NCI-H82 treated with DMSO at 0.1 percent for 48 hours (cell line): Measurements from ENCODE around the gene CDSN.

Experiments used
- DNase-seq: peaks from one replicate; lab custom pipeline; 2025; ENCODE audit not compliant: unreplicated experiment; lab: John Stamatoyannopoulos, UW

The CDSN gene

DNA sequence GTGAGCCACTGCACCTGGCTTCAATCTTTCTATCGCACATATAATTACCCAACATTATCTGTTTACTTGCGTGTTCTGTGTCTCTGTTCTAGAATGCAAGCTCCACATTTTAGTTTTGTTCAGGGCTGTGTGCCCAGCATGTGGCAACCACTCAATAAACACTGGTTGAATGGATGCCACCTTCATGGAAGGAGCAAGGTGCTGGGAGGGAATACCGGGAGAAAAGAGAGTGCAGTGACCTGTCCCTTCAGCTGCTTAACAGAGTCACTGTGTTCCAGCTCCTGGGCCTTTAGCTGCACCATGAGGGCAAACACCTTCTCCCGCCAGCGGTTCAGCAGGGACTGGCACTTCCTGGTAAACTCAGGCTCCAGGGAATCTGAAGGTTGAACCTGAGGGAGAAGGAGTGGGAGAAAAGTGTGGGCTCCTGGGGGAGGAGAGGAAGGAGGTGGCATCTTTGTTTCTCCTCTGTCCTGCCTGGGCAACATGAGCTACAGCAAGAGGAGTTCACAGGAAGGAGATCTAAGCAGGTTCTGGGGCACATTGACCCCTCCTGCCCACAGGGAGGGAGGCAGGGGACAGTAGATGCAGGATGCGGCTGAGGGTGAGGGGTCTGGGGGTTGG, 29.7 kb upstream of the CDSN start:
- no peak for DNase-seq

DNA sequence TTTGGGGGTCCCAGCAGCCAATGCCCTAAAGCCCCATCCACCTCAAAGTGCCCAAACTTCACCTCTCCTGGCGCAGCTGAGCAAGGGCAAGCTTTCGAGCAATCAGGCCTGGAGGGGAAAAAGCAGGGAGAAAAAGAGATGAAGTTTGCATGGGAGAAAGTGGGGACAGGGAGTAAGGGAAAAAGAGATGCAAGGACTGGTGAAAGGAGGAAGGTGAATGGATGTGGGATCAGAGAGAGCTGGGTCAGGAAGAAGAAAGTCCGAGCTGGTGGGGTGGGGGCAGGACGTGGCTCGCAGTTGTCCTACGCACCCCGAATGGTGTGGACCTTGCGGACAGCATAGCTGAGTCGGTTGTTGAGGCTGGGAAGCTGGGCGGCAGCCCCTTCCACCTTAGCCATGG, 25.1 kb upstream of the CDSN start:
- DNase-seq, result no peak

DNA sequence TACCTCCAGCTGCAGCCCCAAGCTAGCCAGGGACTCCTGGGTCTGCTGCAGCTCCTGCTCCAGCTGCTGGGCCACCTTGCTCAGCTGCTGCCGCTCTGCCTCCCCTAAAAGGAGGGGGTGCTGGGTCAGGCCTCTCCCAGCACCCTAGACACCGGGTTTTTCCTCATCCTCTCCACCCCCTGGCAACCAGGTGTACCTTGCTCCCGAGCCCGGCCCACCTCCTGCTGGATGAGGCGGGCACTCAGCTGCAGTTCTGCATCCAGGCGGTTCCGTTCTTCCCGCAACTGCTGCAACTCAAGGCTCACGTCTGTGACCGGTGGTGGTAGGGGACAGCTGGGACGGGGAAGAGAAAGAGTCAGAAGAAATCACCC, 24.7 kb upstream of the CDSN start:
- DNase-seq, result no peak

DNA sequence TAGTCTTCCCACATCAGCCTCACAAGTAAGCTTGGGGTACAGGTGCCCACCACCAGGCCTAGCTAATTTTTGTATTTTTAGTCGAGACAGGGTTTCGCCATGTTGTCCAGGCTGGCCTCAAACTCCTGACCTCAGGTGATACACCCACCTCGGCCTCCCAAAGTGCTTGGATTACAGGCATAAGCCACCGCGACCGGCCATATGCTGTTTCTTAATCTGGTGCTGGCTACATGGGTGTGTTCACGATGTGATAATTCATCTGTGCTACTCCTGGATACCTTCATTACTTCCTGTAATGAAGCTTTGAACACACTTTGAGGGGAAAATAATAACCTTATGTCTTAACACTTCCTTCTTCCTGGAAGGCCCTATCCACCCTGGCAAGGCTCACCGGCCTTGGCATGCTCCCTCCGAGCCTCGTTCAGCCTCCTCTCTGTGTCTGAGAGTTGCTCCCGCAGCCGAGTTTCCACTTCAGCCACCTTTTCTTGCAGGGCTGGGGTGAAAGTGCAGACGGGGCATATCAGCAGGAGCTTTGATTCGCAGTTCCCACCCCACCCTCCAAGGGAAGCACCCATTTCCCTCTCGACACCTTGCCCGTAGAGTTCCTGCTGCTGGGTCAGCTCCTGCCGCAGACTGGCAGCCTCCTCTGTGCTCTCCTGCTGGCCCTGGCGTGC, 24.2 kb upstream of the CDSN start:
- DNase-seq, result no peak

DNA sequence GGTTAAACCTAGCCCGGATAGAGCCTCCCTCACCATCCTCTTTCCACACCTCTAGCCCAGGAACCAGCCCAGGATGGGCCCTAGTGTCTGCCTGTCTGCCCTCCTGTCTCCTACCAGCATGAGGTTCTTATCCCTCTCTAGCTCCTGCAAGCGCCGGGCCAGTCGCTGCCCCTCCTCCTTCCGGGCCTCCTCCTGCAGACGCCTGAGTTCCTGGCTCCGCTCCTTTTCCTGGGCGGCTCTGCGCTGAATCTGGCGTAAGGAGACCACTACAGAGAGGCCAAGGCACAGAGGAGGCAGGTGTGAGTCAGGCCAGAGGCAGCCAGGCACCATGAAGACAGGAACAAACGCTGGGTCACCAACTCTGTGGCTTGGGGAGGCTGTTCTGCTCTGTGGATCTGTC, 22.9 kb upstream of the CDSN start:
- DNase-seq, result no peak

DNA sequence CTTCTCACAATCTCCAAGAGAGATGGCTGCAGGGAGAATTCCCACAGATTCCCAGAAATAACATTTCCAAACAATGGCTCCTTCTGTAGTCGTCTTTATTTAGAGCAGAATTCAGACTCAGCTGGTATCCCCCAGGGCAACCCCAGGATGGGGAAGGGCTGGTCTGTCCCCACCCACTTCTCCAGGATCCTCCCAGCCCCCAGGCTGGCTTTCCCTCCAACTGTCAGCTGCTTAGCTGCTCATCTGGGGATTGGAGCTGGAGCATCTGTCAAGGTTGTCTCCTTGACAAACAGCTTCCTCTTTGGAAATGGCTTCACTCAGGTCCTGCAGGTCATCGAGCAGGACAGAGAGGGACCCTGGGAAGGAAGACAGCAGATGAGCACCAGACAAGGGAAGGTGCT, 22.1 kb upstream of the CDSN start:
- DNase-seq, result peak; percentile 46

DNA sequence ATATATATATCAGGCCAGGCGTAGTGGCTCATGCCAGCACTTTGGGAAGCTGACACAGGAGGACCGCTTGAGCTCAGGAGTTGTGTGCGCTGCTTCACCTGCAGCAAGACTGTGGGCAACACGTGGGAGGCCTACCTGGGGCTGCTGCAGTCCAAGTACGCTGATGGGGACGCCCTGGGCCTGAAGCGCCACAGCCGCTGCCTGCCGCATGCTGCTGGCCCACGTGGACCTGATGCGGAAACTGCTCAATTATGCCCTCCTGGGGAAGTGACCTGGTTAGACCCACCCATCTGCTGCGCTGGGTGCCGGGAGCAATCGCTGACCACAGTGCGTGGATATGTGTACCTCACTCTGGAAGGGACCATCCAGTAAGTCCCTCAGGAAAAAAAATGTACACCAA, 20.4 kb upstream of the CDSN start:
- DNase-seq, result no peak

DNA sequence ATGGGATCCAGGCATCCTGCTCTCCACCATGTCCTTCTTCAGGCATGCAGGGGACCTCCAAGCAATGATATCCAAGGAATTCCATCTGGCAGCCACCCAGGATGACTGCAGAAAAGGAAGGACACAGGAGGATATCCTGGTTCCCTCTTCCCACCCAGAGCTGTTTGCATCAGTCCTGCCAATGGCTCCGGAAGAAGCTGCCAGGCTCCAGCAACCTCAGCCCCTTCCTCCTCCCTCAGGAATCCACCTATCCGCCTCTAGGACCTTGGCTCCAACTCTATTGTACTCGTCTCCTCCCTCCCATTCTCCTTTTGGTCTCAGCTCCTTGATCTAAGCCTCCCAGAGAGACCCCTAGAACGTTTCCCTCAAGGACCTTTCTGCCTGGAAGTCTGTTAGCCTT, 19.4 kb upstream of the CDSN start:
- no peak for DNase-seq

DNA sequence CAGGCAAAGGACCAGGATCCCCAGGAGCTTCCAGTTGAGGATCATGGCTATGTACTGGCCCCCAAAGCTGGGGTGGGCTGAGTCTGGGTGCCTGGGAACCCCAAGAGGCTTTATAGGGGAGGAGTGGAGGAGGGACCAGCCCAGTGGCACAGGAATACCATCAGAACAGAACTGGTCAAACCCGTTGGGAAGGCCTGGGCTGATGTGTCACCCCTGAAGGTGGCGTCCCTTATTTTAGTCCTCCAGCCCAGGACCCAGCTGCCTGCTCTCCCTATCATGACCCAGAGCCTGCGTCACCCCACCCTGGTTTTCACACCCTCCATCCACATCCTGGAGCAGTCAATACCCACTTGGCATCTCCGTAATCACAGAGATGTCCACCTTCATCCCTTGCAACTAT, 18.7 kb upstream of the CDSN start, which contains the start of gene PSORS1C2:
PSORS1C2 (minus strand) TSS at position 85 of the 400 bp plus-strand sequence; CDS start at position 45, 40 bp downstream.
- DNase-seq, result no peak

DNA sequence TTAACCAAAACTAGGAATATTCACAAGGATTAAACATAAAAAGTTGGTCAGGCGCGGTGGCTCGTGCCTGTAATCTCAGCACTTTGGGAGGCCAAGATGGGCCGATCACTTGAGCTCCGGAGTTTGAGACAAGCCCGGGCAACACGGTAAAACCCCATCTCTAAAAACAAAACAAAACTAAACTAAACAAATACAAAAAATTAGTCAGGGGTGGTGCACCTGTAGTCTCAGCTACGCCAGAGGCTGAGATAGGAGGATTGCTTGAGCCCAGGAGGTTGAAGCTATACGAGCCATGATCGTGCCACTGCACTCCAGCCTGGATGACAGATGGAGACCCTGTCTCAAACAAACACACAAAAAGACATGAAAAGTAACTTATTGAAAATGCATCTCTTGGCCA, 15.5 kb upstream of the CDSN start:
- no peak for DNase-seq

DNA sequence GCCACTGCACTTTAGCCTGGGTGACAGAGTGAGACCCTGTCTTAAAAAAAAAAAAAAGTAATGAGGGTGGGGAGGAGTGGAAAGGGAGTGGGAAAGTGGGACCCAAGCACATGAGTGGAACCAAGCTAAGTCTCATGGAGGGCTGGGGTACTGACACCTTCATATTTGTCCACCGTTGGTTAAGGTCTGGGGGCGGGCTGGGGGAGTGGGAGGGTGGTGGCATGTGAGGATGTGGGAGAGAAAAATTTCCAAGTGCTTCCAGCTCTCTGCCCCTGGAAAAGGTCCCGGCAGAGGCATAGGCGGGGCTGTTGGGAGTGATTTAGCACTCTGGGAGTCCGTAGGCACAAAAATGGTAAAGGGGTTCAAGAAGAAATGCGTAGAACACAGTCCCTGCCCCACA, 12.6 kb upstream of the CDSN start:
- DNase-seq, result no peak

DNA sequence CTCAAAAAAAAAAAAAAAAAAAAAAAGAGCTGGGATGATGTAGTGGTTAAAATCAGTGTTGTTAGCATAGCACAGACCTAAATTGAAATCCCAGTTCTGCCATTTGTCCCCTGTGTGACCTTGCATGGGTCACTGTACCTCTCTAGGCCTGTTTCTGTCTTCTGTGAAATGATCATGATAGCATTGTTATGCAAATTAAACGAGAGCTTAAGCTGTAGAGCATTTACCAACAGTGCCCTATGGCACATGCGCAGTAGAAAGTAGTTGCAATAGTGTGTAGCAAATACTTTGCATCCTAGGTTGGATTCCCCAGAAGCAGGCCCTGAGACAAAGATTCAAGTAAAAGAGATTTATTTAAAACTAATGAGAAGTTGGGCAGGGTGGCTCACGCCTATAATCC, 11.3 kb upstream of the CDSN start:
- no peak for DNase-seq

DNA sequence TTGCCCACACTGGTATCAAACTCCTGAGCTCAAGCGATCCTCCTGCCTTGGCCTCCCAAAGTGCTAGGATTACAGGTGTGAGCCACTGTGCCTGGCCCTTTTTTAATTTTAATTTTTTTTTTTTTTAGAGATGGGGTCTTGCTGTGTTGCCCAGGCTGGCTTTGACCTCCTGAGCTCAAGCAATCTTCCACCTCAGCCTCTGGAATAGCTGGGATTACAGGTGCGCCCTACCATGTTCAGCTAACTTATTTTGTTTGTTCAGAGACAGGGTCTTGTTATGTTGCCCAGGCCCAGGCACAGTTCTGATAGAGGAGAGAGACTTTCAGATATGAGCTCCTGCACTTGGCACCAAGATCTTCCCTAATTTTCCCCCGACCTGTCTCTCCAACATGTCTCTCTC, 10.5 kb upstream of the CDSN start:
- DNase-seq, result no peak

DNA sequence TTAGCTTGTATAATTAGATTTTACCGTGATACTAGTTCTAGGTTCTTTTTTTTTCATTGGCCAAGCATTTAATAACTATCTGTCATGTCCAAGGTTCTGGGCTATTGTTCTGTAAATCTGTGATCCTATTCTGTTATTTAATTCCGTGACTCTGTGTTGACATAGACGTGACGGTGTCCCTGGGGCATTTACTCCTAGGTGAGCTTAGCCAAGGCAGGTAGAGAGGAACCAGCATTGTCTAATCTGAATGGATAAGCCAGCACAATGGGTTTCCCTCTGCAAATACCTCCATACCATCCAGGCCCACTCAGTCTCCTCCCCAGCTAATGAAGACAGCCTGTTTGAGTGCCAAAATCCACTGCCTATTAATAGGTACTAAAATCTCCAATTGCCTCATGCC, 8.9 kb upstream of the CDSN start:
- no peak for DNase-seq

DNA sequence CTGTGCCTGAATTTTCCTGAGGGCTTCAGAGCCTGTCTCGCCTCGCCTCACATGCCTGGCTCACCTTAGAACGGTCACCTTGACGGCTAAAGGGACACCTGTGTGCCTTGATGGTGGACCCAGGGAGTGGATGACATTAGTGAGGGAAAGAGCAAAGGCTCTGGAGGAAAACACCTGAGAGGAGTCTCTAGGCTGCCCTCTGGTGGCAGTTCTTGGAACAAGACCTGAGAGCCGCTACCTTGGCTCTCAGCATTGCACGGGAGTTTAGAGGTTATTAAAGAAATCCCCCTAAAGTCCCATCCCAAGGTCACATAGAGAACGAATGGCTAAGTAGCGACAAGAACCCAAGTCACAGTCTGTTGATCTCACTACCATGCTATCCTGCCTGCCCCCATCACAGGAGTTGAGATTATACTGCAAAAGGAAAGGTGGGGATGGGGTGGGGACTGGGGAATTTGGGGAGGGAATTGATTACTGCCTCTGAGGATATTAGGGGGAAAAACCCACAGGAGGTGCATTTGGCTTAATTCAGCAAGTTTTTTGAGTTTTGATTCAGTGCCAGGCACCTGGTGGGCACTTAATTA, 7.9 kb upstream of the CDSN start:
- no peak for DNase-seq

DNA sequence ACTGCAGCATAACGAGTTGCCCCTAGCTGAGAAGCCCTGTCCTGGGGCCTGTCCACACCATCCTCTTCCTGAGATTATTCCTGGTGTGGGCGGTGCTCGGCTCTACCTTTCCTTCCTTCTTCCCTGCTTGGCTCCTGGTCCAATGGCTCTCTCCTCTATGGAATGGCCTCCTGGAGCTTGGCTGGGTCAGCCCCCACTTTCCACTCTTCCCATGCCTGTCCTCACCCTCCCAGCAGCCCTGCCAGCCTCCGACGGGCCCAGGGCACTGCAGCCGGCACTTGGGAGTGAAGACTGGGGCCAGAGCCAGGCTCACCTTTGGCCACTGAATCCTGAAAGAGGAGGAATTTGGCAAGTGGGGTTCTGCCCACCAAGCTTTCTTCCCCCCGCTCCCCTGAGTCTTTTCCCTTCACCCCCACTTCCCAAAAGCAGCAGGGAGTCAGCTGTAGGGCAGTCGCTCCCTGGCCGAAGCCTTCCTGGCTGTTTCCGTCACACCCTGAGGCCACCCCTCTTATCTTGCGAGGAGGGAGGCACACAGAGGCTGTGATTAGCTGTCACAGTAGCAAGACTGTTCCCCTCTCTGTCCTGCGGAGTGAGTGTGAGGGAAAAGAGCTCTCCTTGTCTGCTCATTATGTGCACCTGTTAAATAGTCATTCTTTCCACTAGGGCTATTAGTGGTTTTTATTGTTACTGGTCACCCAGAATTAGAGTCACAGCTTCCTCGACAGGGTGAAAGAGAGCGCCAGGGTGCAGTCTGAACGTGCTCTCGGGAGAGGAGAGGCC, 6.3 kb upstream of the CDSN start:
- DNase-seq, result no peak

DNA sequence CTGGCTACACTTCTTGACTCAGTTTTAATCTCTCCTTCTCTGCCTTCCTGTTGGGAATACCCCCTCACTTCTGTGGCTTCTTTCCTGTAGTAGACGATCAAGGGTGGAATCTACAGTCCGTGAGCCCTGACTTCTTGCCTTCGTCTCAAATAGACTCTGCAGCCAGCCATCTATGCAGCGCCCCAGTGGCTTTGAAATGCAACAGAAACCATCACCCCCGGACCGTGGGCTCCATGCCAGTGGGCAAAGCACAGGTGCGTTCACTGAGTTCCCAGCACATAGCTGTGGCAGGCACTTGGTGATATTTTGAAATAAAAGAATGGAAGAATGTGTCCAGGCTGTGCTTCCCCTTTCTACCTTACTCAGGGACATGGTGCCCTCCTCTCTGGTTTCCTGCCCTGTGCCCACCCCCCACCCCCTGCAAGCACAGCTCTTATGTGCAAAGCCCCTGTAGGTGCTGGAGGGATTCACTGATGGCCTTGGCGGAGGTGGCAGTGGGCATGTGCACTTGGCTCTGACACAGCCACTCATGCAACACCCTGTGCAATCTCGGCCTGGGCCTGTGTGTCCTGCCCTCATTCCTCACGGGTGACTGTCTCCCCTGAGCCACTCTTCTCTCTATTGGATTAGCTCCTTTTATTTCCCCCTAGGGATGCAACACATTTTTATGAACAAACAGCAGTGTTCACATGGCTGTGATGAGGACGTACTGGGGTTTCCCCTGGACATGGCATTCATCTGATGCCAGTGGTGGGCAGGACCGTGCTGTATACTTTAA, 5.5 kb upstream of the CDSN start:
- DNase-seq, result no peak

DNA sequence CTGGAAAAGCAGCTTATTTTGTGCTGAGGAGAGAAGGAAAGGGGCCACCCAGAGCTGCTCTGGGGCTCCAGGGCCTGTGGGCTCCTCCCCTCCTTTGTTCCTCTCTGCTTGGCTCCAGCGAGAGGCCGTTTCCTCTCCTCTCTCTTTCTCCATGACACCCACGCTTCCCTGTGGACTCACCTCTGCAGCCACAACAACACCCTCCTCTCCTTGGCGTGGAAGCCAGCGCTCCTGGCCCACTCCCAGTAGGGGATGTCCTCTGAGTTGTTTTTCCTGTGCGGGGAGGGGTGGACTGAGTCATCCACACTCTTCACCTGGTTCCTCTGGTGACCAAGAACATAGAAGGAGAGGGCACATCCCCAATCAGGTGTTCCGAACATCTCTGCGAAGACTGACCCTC, 4.9 kb upstream of the CDSN start:
- no peak for DNase-seq

DNA sequence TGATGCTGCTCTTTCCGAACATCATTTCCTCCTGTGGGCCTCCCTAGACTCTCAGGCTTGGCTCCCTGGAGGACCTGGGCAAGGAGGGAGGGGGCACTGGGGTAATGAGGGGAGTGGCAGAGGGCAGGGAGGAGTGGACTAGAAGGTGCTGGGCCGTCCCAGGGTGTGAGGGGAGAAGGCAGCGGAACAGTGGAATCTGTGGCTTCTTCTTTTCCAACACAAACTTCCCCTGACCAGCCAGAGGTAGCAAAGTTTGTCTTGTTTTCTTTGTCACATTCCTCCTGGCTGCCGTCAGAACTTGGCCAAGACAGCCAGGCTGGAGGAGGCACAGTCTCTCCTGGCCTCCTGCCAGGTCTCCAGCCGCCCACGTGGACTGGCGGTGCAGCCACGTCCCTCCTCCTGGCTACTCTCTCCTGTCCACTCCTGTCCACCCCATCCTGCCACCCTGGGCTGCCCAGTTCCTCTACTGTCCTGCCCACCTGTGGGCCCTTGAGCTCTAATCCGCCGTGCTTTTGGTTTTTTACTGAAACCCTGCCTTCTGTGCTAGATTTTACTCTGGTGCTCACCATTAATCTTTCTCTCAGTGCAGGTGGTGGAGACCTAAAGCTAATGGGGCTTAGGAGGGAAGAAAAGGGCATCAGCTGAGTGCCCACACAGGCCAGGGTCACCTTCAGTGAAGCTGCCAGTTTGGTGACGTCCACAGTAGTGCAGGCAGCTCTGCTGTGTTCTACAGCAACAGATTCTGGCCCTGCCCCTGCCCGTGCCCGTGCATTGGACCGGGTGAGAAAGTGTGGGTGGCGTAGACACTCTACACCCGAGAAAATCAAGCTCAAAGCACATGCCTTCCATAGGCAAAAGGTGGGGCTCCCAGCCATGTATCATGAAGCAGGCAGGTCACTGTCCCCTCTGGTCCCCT, 2.8 kb upstream of the CDSN start:
- no peak for DNase-seq

DNA sequence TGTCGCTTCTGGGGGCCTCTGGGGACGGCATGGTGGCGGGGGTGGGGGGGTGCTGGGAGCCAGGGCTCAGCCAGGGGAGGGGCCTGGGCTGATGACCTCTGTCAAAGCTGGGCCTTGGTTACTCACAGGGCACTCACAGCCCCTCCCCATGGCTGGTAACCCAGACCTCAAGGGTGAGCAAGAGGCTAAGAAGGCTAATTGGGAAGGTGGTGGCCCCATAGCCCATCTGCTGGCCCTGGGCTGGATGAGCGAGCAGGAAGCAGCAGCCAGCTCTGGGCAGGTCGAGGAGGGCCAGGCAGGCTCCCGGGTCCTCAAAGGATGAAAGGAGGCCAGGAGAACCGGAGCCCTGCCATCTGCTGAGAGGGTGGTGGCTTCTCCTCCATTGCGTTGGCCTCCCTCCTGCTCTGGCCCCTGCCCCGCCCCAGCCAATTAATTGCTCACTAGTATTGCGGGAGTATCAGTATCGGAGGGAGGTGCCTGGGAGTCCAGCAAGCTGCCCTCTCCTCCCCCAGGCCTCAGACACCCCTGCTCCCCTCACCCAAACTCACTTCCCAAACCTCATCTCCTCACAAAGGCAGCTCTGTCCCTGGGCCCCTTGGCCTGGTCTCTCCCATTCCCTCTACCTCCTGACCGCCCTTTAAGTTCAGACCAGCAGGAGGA, 1.0 kb upstream of the CDSN start:
- DNase-seq, result no peak
